Natural killer cell (primary cell): Measurements from ENCODE around the gene CPT1B. TPM values are rescaled to one million over a fixed set of nuclear protein-coding genes. Genes with fewer than 3 reads are reported as not detected.
A peak's percentile ranks its signal among the peaks of the same experiment; 100 is the strongest.

Experiments
- ATAC-seq, 3 donors: fragments of 150-1000 bp in 2 of 3; fragments of 200-7000 bp in 1 of 3; cut with Tn5 transposase; 1 replicate in 1 of 3; 2 replicates in 2 of 3; pipeline ENCODE4 v1.10.0; 2021; ENCODE audit warnings: mild to moderate bottlenecking in 2 of 3, moderate library complexity in 2 of 3
- DNase-seq, 2 donors: peaks; one replicate each; pipeline versions ENCODE4 v3.0.0 to v3.0.0-alpha.2; 2013 to 2021; ENCODE audit warnings: mixed read lengths in 1 of 2
- H3K27ac ChIP-seq: one replicate; pipeline ENCODE4 v1.5.1; 2013; ENCODE audit warnings: mild to moderate bottlenecking, low read length
- H3K27me3 ChIP-seq: one replicate; pipeline ENCODE4 v1.6.1; 2013; ENCODE audit warnings: low read length; ENCODE audit not compliant: control insufficient read depth, insufficient read depth
- H3K36me3 ChIP-seq: one replicate; pipeline ENCODE4 v1.6.1; 2013; ENCODE audit warnings: low read length; ENCODE audit not compliant: control insufficient read depth, insufficient read depth
- H3K4me1 ChIP-seq: one replicate; pipeline ENCODE4 v1.6.1; 2013; ENCODE audit warnings: low read length; ENCODE audit not compliant: control insufficient read depth, insufficient read depth
- H3K4me3 ChIP-seq: one replicate; pipeline ENCODE4 v1.5.1; 2013; ENCODE audit warnings: low read length
- H3K9me3 ChIP-seq: one replicate; pipeline ENCODE4 v1.6.1; 2013; ENCODE audit warnings: low read length; ENCODE audit not compliant: control insufficient read depth, insufficient read depth
- H3K27ac Mint-ChIP-seq, 2 donors: one replicate each; pipeline ENCODE4 v1.8.0; 2022; ENCODE audit warnings: mild to moderate bottlenecking in 2 of 2, mixed read lengths in 2 of 2, moderate library complexity in 1 of 2
- H3K27me3 Mint-ChIP-seq, 2 donors: one replicate each; pipeline ENCODE4 v1.8.0; 2022; ENCODE audit warnings: low read depth in 2 of 2, mixed read lengths in 2 of 2
- H3K36me3 Mint-ChIP-seq: one replicate; pipeline ENCODE4 v1.8.0; 2022; ENCODE audit warnings: mixed read lengths
- H3K4me1 Mint-ChIP-seq, 2 donors: one replicate each; pipeline ENCODE4 v1.8.0; 2022; ENCODE audit warnings: mixed read lengths in 2 of 2
- H3K4me3 Mint-ChIP-seq: one replicate; pipeline ENCODE4 v1.8.0; 2022; ENCODE audit warnings: mild to moderate bottlenecking, moderate library complexity, mixed read lengths
- H3K9me3 Mint-ChIP-seq, 2 donors: one replicate each; pipeline ENCODE4 v1.8.0; 2022; ENCODE audit warnings: mixed read lengths in 2 of 2
- WGBS: methylation state at CpG from one replicate; pipeline ENCODE4 v1.1.7; 2013; ENCODE audit warnings: missing lambda C conversion rate; ENCODE audit not compliant: insufficient coverage; 5-methylcytosine and 5-hydroxymethylcytosine counted together
- intact Hi-C: fragments of 100-400 bp; cut with micrococcal nuclease; formaldehyde crosslinking; loops from one replicate; pipeline ENCODE4 v1.14.2; 2022
- total RNA-seq, 4 donors: library from RNA; stranded (reverse); fragments of 120-200 nt in 1 of 4; gene quantifications; one replicate each; pipeline versions ENCODE4 v1.2.3 to v1.2.4, GENCODE V29; 2013 to 2022
- TF ChIP-seq, protein P1 (sequence below): fragments of 200-600 bp; IDR thresholded peaks from one replicate; pipeline ENCODE4 v1.8.0; 2022; ENCODE audit warnings: antibody characterized with exemption

CPT1B gene
- total RNA-seq, 3 donors from 2014 or later (not counting 1 experiment from before 2014, with no cell fraction given), result 53.1 to 75.7 (median 55.5) TPM

- Histone ChIP-seq H3K27ac (no peak overlapping the region), H3K36me3 (no peaks in the 10 kb centered on the region), H3K4me3 (no peak overlapping the region), H3K9me3 (no peaks in the 10 kb centered on the region), H3K4me1 (no peaks in the 10 kb centered on the region), H3K27me3 (no peaks in the 10 kb centered on the region)
- peaks cover 7 to 20% of the 10 kb centered on the region in 2 donors for H3K27me3 Mint-ChIP-seq
- 61% methylated on average over 6 of the region's 6 CpGs for WGBS
- DNase-seq (no peak), ATAC-seq (no peak)
- H3K27ac Mint-ChIP-seq, result no peak overlapping the region
- peaks cover 6 to 11% of the 10 kb centered on the region in 2 donors for H3K4me1 Mint-ChIP-seq
- TF ChIP-seq, protein P1, sequence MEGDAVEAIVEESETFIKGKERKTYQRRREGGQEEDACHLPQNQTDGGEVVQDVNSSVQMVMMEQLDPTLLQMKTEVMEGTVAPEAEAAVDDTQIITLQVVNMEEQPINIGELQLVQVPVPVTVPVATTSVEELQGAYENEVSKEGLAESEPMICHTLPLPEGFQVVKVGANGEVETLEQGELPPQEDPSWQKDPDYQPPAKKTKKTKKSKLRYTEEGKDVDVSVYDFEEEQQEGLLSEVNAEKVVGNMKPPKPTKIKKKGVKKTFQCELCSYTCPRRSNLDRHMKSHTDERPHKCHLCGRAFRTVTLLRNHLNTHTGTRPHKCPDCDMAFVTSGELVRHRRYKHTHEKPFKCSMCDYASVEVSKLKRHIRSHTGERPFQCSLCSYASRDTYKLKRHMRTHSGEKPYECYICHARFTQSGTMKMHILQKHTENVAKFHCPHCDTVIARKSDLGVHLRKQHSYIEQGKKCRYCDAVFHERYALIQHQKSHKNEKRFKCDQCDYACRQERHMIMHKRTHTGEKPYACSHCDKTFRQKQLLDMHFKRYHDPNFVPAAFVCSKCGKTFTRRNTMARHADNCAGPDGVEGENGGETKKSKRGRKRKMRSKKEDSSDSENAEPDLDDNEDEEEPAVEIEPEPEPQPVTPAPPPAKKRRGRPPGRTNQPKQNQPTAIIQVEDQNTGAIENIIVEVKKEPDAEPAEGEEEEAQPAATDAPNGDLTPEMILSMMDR, result no peak
- no peaks in the 10 kb centered on the region for H3K9me3 Mint-ChIP-seq
- no peaks in the 10 kb centered on the region for H3K36me3 Mint-ChIP-seq
- no peak overlapping the region for H3K4me3 Mint-ChIP-seq
- intact Hi-C loops, result no loop called here
These were observed 33.9 kb upstream of the CPT1B start for GRCh38 chr22:50612168-50612527.

DNA sequence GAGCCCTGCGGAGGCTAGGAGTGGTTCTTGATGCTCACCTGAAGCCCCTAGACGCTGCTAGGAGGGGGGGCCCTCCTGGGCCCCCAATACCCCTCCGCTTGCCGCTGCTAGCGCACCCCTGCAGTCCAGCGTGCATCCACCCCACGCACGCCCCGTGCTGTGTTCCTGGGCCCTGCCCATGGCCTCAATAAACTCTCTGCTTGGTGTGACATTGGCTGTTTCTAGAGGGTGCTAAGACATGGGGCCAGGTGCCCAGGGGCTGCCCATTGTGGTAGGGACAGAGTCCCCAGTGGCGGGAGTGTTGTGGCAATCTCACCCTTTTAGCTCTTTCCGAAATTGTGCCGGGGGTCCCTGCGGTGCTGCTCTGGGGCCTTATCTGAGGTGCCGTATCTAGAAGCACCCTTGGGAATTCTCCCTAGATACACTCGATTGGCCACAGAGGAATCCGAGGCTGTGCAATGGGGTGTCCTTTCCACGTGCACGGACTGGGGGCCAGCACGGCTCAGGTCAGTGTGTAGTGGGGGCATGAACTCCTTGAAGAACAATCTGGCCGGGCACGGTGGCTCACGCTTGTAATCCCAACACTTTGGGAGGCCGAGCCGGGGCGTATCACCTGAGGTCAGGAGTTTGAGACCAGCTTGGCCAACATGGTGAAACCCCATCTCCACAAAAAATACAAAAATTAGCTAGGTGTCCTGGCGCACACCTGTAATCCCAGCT lies 33.3 kb upstream of the CPT1B start:
- intact Hi-C loops, result no loop called here
- no peaks in the 10 kb centered on the region for H3K9me3 Mint-ChIP-seq
- no peak for ATAC-seq
- peaks cover 9 to 23% of the 10 kb centered on the region in 2 donors for H3K27me3 Mint-ChIP-seq
- no peak for DNase-seq
- no peak overlapping the region for H3K27ac Mint-ChIP-seq
- Histone ChIP-seq H3K27ac (no peak overlapping the region), H3K4me3 (no peak overlapping the region), H3K9me3 (no peaks in the 10 kb centered on the region), H3K36me3 (no peaks in the 10 kb centered on the region), H3K27me3 (no peaks in the 10 kb centered on the region), H3K4me1 (no peaks in the 10 kb centered on the region)
- WGBS, result 91% methylated on average over 26 of the region's 26 CpGs
- TF ChIP-seq, protein P1, result no peak
- H3K4me1 Mint-ChIP-seq, result peaks cover 6 to 11% of the 10 kb centered on the region in 2 donors
- H3K4me3 Mint-ChIP-seq, result no peak overlapping the region
- H3K36me3 Mint-ChIP-seq, result no peaks in the 10 kb centered on the region

GRCh38 chr22:50610581-50610980 lies 32.4 kb upstream of the CPT1B start:
- Histone ChIP-seq H3K27me3 (peaks cover 3% of the 10 kb centered on the region), H3K9me3 (no peaks in the 10 kb centered on the region), H3K27ac (no peak overlapping the region), H3K36me3 (no peaks in the 10 kb centered on the region), H3K4me1 (no peaks in the 10 kb centered on the region), H3K4me3 (no peak overlapping the region)
- no peaks in the 10 kb centered on the region for H3K9me3 Mint-ChIP-seq
- TF ChIP-seq, protein P1, result no peak
- WGBS, result 89% methylated on average over 17 of the region's 17 CpGs
- no peak overlapping the region for H3K4me3 Mint-ChIP-seq
- peaks cover 9 to 27% of the 10 kb centered on the region in 2 donors for H3K27me3 Mint-ChIP-seq
- DNase-seq, result no peak
- intact Hi-C loops, result no loop called here
- no peak overlapping the region for H3K27ac Mint-ChIP-seq
- peaks cover 6 to 11% of the 10 kb centered on the region in 2 donors for H3K4me1 Mint-ChIP-seq
- no peaks in the 10 kb centered on the region for H3K36me3 Mint-ChIP-seq
- ATAC-seq, result no peak

- ATAC-seq (peak in 1 of 3 donors; percentile 27), DNase-seq (no peak)
- H3K9me3 ChIP-seq, result no peaks in the 10 kb centered on the region
- peaks cover 6 to 11% of the 10 kb centered on the region in 2 donors for H3K4me1 Mint-ChIP-seq
- H3K36me3 Mint-ChIP-seq, result no peaks in the 10 kb centered on the region
- WGBS, result 90% methylated on average over 11 of the region's 11 CpGs
- no peaks in the 10 kb centered on the region for H3K36me3 ChIP-seq
- no peak overlapping the region for H3K27ac ChIP-seq
- peaks cover 9 to 29% of the 10 kb centered on the region in 2 donors for H3K27me3 Mint-ChIP-seq
- H3K27me3 ChIP-seq, result peaks cover 8% of the 10 kb centered on the region
- no peak overlapping the region for H3K27ac Mint-ChIP-seq
- intact Hi-C loops, result no loop called here
- TF ChIP-seq, protein P1, result no peak
- no peak overlapping the region for H3K4me3 Mint-ChIP-seq
- no peaks in the 10 kb centered on the region for H3K9me3 Mint-ChIP-seq
- H3K4me3 ChIP-seq, result no peak overlapping the region
- H3K4me1 ChIP-seq, result no peaks in the 10 kb centered on the region
These were observed 31.8 kb upstream of the CPT1B start for GRCh38 chr22:50610041-50610451.
